ENCODE results near the gene CCDC152. TPM values are rescaled to one million over a fixed set of nuclear protein-coding genes. Genes with fewer than 3 reads are reported as not detected.
"Not testable (repeated sequence)": the region's sequence is repeated elsewhere in the genome, so short reads cannot be mapped to it uniquely, and the experiment has no call there.

CCDC152 gene
- total and polyA plus RNA-seq, 4 donors, result 0.65 to 1.8 (median 1.1) TPM

GRCh38 chr5:42719034-42719433 is 37.6 kb upstream of the CCDC152 start:
- no peak overlapping the region for H3K27ac ChIP-seq (ENCODE audit: low read depth in 1 of 2, low read length in 1 of 2)
- peaks cover 0 to 9% (median 5%) of the 10 kb centered on the region in 4 donors for H3K36me3 ChIP-seq (ENCODE audit: control insufficient read depth in 4 of 4, insufficient read depth in 4 of 4, low read length in 4 of 4)
- H3K9ac ChIP-seq (ENCODE audit: insufficient read depth in 1 of 2, low read length in 2 of 2), result no peak overlapping the region
- ATAC-seq (ENCODE audit: insufficient read depth, low FRiP score) (no peak), DNase-seq (no peak)
- H3K27me3 ChIP-seq (ENCODE audit: control insufficient read depth in 3 of 3, insufficient read depth in 3 of 3, low read length in 2 of 3), result no peaks in the 10 kb centered on the region
- TF ChIP-seq CTCF (IDR thresholded peaks at IDR 0.05; ENCODE audit: control extremely low read depth, extremely low read depth), result no peak
- WGBS, 2 donors, result 72 to 78% methylated on average over 2 of the region's 2 CpGs
- H3K9me3 ChIP-seq (ENCODE audit: control insufficient read depth in 4 of 4, insufficient read depth in 3 of 4, low read length in 3 of 4), result no peaks in the 10 kb centered on the region
- no peaks in the 10 kb centered on the region for H3K4me1 ChIP-seq (ENCODE audit: control insufficient read depth in 5 of 5, insufficient read depth in 5 of 5, low read length in 5 of 5)
- no peak overlapping the region for H3K4me3 ChIP-seq

GRCh38 chr5:42720251-42720650 is 36.4 kb upstream of the CCDC152 start:
- Histone ChIP-seq H3K4me1 (ENCODE audit: control insufficient read depth in 5 of 5, insufficient read depth in 5 of 5, low read length in 5 of 5) (no peaks in the 10 kb centered on the region), H3K9ac (ENCODE audit: insufficient read depth in 1 of 2, low read length in 2 of 2) (no peak overlapping the region), H3K27me3 (ENCODE audit: control insufficient read depth in 3 of 3, insufficient read depth in 3 of 3, low read length in 2 of 3) (no peaks in the 10 kb centered on the region), H3K27ac (ENCODE audit: low read depth in 1 of 2, low read length in 1 of 2) (no peak overlapping the region), H3K9me3 (ENCODE audit: control insufficient read depth in 4 of 4, insufficient read depth in 3 of 4, low read length in 3 of 4) (no peaks in the 10 kb centered on the region), H3K4me3 (no peak overlapping the region), H3K36me3 (ENCODE audit: control insufficient read depth in 4 of 4, insufficient read depth in 4 of 4, low read length in 4 of 4) (peaks cover 0 to 9% (median 5%) of the 10 kb centered on the region in 4 donors)
- ATAC-seq (ENCODE audit: insufficient read depth, low FRiP score) (no peak), DNase-seq (peak in 1 of 3 donors; percentile 1)
- no peak for TF ChIP-seq CTCF (IDR thresholded peaks at IDR 0.05; ENCODE audit: control extremely low read depth, extremely low read depth)
- WGBS, 2 donors, result 26 to 50% methylated on average over 6 of the region's 6 CpGs

- H3K4me3 ChIP-seq, result no peak overlapping the region
- no peak for ATAC-seq (ENCODE audit: insufficient read depth, low FRiP score)
- no peaks in the 10 kb centered on the region for H3K9me3 ChIP-seq (ENCODE audit: control insufficient read depth in 4 of 4, insufficient read depth in 3 of 4, low read length in 3 of 4)
- H3K4me1 ChIP-seq (ENCODE audit: control insufficient read depth in 5 of 5, insufficient read depth in 5 of 5, low read length in 5 of 5), result no peaks in the 10 kb centered on the region
- no peak for TF ChIP-seq CTCF (IDR thresholded peaks at IDR 0.05; ENCODE audit: control extremely low read depth, extremely low read depth)
- DNase-seq, result peak in 1 of 3 donors; percentile 1
- no peak overlapping the region for H3K9ac ChIP-seq (ENCODE audit: insufficient read depth in 1 of 2, low read length in 2 of 2)
- no peak overlapping the region for H3K27ac ChIP-seq (ENCODE audit: low read depth in 1 of 2, low read length in 1 of 2)
- H3K27me3 ChIP-seq (ENCODE audit: control insufficient read depth in 3 of 3, insufficient read depth in 3 of 3, low read length in 2 of 3), result no peaks in the 10 kb centered on the region
- peaks cover 0 to 9% (median 5%) of the 10 kb centered on the region in 4 donors for H3K36me3 ChIP-seq (ENCODE audit: control insufficient read depth in 4 of 4, insufficient read depth in 4 of 4, low read length in 4 of 4)
Observed at GRCh38 chr5:42721484-42721883, 35.1 kb upstream of the CCDC152 start.

- ATAC-seq (ENCODE audit: insufficient read depth, low FRiP score); H3K36me3 ChIP-seq (ENCODE audit: control insufficient read depth in 4 of 4, insufficient read depth in 4 of 4, low read length in 4 of 4); DNase-seq; H3K9me3 ChIP-seq (ENCODE audit: control insufficient read depth in 4 of 4, insufficient read depth in 3 of 4, low read length in 3 of 4); H3K4me3 ChIP-seq; H3K27ac ChIP-seq (ENCODE audit: low read depth in 1 of 2, low read length in 1 of 2); H3K27me3 ChIP-seq (ENCODE audit: control insufficient read depth in 3 of 3, insufficient read depth in 3 of 3, low read length in 2 of 3); H3K4me1 ChIP-seq (ENCODE audit: control insufficient read depth in 5 of 5, insufficient read depth in 5 of 5, low read length in 5 of 5); H3K9ac ChIP-seq (ENCODE audit: insufficient read depth in 1 of 2, low read length in 2 of 2): not testable (repeated sequence)
- WGBS, 2 donors, result 97 to 99% methylated on average over 14 to 17 of the region's 24 CpGs
Observed at GRCh38 chr5:42734531-42735058, 22.0 kb upstream of the CCDC152 start.
